NCI-H446 (cell line): ENCODE results near the gene TRIO.
A peak's percentile ranks its signal among the peaks of the same experiment; 100 is the strongest.

Source experiments
- DNase-seq, 2 experiments: peaks; one replicate each; lab custom pipeline; 2025; lab: John Stamatoyannopoulos, UW

The TRIO gene

GRCh38 chr5:14267166-14267838, 124.2 kb downstream of the TRIO start:
- DNase-seq: no peak

- no peak for DNase-seq
These were observed 125.0 kb downstream of the TRIO start for GRCh38 chr5:14267991-14268708.

GRCh38 chr5:14268738-14269137, 125.6 kb downstream of the TRIO start:
- DNase-seq: peak; percentile 51 to 81

GRCh38 chr5:14269395-14269794, 126.3 kb downstream of the TRIO start:
- no peak for DNase-seq

GRCh38 chr5:14270209-14270702, 127.1 kb downstream of the TRIO start:
- DNase-seq: peak; percentile 88 to 89

- DNase-seq: no peak
These were observed 129.5 kb downstream of the TRIO start for GRCh38 chr5:14272548-14273205.

- DNase-seq: no peak
These were observed 130.1 kb downstream of the TRIO start for GRCh38 chr5:14273207-14273767.

GRCh38 chr5:14276380-14276779, 133.2 kb downstream of the TRIO start:
- DNase-seq: no peak

GRCh38 chr5:14277385-14278320, 134.5 kb downstream of the TRIO start:
- DNase-seq: no peak

GRCh38 chr5:14280294-14280854, 137.2 kb downstream of the TRIO start:
- DNase-seq: no peak

- no peak for DNase-seq
These were observed 138.6 kb downstream of the TRIO start for GRCh38 chr5:14281746-14282181.

GRCh38 chr5:14283139-14283538, 140.0 kb downstream of the TRIO start:
- no peak for DNase-seq

GRCh38 chr5:14284392-14285148, 141.4 kb downstream of the TRIO start:
- no peak for DNase-seq

GRCh38 chr5:14286007-14286406, 142.9 kb downstream of the TRIO start:
- DNase-seq: no peak

GRCh38 chr5:14286574-14287421, 143.7 kb downstream of the TRIO start:
- no peak for DNase-seq

- peak; percentile 23 to 60 for DNase-seq
These were observed 149.9 kb downstream of the TRIO start for GRCh38 chr5:14292766-14293658.

GRCh38 chr5:14295610-14296009, 152.5 kb downstream of the TRIO start:
- peak in 1 of 2 experiments; percentile 25 for DNase-seq
